NCI-H2081 treated with DMSO at 0.1 percent for 48 hours (cell line): ENCODE data around the gene TMEM244.
"Not testable (repeated sequence)": the region's sequence is repeated elsewhere in the genome, so short reads cannot be mapped to it uniquely, and the experiment has no call there.

Source experiments
- DNase-seq: peaks from one replicate; lab custom pipeline; 2025; lab: John Stamatoyannopoulos, UW

TMEM244 gene

DNA sequence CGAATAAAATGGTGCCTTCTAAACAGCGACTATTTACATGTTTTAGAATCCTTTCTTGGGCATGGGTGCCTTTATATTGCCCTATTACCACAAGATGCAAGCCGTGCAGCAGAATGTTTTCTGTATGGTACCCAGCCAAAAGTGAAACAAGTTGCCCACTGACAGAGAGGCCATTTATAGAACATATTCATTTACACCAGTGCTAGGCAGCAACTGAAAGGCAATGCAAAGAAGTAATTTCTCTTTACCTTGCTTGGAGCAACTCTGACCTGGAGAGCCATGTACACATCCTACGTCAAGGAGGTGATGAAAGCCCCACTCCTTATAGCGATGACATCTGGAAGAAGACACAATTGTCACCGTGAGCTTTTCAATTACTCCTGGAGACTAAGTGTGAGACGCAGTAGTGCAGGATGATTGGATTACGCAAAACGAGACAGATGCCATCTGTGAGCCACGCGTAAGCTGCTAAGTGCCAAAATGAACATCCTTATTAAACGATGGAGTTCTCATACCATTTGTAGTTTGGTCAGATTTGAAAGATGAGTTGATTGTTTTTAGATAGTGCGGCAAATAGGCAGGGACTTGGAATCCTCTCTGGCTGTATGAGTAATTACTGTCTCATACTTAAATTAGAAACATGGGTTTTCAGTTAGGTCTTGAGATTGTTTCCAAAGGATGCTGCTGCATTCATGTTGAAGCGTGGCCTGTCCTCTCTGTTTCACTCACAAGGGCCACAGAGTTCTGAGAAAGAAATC lies at the start of gene TMEM244:
TSS of gene TMEM244 (minus strand) at position 408 of the 758 bp plus-strand sequence. CDS start at position 281, 127 bp downstream.
- DNase-seq, result no peak

DNA sequence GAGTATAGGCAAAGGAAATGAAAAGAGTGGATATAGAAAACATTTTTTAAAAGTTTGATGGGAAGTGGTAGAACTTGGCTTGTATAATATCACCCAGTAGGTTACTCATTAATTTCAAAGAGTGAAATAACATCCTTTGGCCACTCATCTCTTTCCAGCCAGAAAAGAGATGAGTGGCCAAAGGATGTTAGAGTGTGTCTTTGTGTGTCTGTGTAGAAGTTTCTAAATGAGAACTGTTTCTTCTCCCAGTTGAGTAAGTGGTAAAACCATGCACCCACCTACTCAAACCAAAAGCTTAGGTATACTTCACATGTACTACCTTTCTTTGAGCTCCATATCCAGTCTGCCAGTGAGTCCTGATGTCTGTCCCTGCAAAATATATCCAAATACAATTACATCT lies 47.7 kb upstream of the TMEM244 start:
- no peak for DNase-seq

DNA sequence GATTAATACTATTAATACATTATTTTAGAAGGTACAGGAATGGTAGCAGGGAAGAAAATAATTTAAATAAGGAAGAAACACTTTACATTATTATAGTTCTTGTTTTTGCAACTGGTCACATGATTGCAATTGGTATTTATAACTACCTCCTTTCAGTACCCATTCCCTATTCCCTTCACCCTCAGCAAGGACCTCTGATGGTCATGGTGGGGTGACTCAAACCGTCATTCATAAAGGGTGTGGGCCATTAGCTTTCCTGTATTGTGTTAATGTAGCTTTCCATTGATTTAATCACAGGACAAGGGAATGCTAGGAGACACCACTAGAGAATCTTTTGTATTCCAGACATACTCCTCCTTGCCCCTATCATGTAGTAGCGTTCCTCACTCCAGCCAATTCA lies 47.2 kb upstream of the TMEM244 start:
- no peak for DNase-seq

DNA sequence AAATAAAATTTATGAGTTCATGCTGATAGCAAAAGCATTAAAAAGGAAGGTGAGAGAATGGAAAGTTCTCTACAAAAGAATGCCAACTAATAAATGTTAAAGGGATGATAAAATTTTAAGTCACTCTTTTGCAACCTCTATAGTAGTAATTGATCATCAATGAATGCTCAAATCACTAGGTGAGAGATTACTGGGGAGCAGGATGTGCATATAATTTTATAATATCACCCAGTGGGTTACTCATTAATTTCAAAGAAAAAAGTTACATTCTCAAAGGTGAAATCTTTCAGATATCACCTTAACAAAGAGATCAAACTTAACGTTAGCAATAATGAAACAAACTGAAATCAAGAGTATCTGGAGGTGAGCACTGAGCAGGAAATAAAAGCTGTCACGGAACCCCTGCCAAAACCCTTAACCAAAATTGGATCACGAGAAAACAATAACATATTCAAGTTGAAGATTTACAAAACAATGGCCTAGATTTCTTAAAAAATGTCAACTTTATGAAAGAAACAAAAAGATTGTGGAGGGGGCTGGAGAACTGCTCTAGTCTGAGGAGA lies 45.5 kb upstream of the TMEM244 start:
- DNase-seq, result no peak

GRCh38 chr6:129903082-129903481 lies 42.0 kb upstream of the TMEM244 start:
- DNase-seq, result no peak

DNA sequence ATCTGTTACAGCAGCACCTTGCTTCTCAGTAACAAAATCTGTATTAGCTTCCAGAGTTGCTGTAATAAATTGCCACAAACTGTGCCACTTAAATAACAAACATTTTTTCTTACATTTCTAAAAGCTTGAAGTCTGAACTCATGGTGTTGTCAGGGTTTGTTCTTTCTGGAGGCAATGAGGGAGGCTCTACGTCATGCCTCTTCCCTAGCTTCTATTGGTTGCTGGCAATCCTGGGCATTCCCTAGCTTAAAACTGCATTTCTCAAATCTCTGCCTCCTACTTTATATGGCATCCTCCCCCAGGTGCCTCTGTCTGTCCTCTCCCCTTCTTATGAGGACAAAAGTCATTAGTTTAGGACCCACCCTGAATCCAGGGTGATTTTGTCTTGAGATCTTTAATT lies 41.6 kb upstream of the TMEM244 start:
- no peak for DNase-seq

DNA sequence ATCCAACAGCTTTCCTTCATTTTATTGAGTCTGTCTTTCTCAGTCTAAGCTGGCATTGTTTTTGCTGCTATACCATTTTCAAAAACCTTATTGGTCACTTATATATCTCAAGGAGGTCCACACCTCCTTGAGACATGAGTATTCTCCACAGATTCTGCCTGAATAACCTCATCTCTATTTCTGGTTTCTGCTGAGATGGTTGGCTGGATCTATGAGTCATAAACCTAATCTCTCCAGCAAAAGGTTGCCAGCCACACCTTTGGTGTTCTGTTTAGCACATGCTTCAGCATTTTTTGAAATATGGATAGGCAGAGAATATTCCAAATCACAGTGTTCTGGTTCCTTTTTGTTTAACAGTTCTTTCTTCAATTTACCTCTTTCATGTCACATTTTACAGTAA lies 40.8 kb upstream of the TMEM244 start:
- no peak for DNase-seq

DNA sequence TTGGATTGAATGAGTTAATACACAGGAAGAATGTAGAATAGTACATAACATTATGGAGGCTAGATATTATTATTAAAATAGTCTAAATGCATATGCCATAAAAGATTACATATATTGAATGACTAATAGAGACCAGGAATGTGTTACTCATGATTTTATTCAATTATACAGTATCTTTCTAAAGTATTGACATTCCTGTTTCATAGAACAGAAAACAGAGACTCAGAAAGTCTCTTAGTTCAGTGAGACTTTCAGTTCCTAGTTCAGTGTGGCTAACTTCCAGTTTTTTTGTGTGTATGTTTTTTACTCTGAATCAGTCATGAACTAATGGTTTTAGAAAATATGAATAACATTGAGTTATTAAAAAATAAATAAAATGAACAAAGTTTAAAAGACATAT lies 34.6 kb upstream of the TMEM244 start:
- DNase-seq, result no peak

DNA sequence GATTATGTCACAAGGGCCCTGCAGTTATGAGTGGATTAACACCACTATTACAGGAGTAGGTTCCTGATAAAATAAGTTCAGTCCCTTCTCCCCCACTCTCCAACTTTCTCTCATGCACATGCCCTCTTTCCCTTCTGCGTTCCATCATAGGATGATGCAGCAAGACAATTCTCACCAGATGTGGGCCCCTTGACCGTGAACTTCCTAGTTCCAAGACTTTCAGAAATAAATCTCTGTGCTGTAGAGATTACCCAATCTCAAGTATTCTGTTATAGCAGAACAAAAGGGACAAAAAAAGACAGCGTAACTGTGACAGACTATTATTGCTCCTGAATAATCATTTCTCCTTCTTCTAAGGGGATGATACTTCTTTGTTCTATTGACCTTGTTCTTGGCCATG lies 33.8 kb upstream of the TMEM244 start:
- no peak for DNase-seq

GRCh38 chr6:129893640-129894039 lies 32.5 kb upstream of the TMEM244 start:
- DNase-seq, result no peak

DNA sequence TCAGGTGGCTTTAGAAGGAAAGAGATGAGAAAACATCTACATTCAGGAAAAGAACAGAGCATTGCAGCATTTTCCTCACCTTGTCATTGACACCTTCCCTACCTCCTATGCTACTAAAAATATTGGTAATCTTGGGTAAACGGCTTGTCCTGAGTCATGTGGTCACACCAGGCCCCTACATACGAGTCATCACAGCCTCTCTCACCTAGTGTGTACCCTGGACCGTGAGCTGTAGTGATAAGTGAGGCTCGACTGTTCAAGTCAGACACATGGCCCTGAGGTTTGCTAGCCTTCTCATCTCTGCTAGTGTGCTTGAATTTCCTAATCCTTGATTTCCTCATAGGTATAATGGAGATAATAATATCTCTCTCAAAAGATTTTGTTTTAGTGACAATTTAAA lies 29.6 kb upstream of the TMEM244 start:
- DNase-seq, result no peak

GRCh38 chr6:129890164-129890563 lies 29.0 kb upstream of the TMEM244 start:
- no peak for DNase-seq

- DNase-seq, result no peak
Measured at GRCh38 chr6:129889580-129889979, 28.5 kb upstream of the TMEM244 start.

DNA sequence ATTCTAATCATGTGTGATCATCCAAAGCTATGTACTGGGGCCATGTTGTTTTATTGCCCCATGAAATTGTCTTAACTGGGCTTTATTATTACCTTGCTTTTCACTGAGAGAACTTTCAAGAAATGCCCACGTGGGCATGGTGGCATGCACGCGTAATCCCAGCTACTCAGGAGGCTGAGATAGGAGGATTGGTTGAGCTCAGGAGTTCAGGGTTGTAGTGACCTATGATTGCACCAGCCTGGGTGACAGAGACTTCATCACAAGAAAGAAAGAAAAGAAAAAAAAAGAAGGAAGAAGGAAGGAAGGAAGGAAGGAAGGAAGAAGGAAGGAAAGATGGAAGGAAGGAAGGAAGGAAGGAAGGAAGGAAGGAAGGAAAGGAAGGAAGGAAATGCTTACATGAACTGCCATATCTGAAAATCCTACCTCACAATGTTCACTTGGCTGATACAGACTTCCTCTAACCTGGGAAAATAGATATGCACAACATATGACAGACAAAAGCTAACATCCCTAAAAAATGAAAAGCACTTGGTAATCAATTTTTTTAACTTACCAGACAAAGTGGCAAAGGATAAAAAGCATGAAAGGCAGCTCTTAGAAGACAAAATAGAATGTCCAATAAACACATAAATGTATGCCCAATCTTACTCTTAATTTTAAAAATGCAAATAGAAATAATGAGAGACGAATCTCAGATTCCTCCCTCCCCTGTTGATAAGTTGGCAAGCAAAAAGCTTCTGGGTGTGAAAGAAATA lies 25.5 kb upstream of the TMEM244 start:
- DNase-seq, result no peak

GRCh38 chr6:129884211-129884610 lies 23.1 kb upstream of the TMEM244 start:
- no peak for DNase-seq

DNA sequence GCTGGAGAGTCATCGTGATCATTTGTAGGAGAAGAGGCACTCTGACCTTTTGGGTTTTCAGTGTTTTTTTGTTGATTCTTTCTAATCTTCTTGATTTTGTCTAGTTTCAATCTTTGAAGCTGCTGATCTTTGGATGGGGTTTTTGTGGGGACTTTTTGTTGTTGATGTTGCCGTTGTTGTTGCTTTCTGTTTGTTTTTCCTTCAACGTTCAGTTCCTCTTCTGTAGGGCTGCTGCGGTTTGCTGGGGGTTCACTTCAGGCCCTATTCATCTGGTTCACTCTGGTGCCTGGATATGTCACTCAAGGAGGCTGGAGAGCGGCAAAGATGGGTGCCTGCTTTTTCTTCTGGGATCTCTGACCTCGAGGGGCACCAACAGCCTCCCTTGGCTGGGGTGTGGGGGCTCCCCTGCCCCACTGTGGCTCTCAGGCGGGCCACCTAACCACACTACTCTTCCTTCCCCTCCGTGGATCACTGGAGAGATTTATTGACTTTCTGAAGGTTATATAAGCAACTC lies 21.5 kb upstream of the TMEM244 start:
- no peak for DNase-seq

DNA sequence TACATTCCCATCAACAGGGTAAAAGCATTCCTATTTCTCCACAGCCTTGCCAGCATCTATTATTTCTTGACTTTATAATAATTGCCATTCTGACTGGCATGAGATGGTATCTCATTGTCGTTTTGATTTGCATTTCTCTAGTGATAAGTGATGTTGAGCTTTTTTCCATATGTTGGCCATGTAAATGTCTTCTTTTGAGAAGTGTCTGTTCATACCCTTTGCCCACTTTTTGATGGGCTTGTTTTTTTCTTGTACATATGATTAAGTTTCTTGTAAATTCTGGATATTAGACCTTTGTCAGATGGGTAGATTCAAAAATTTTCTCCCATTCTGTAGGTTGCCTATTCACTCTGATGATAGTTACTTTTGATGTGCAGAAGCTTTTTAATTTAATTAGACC lies 16.8 kb upstream of the TMEM244 start:
- not testable (repeated sequence) for DNase-seq

- DNase-seq, result no peak
Measured at GRCh38 chr6:129875610-129876520, 14.8 kb upstream of the TMEM244 start.

GRCh38 chr6:129874837-129875236 lies 13.7 kb upstream of the TMEM244 start:
- DNase-seq, result no peak

GRCh38 chr6:129872586-129872985 lies 11.5 kb upstream of the TMEM244 start:
- no peak for DNase-seq

DNA sequence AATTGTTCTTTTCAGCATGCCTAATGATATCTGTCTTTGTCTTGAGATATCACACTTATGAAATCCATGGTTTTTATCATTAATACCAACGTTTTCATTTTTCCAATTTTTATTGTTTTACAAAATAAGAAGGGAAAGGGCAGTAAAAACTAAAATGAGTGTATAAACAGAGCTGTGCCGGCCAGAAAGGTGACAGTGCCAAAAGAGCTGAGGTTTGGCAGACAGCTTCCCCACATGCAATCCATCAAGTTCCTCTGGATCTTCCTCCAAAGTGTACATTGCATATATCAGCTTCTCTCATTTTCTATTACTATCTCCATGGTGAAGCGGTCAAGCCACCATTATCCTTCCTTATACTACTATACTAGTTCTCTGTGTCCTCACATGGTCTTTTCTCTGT lies 10.1 kb upstream of the TMEM244 start:
- DNase-seq, result no peak

GRCh38 chr6:129867403-129867802 lies 6.3 kb upstream of the TMEM244 start:
- no peak for DNase-seq
